GM13976 (cell line): Measurements from ENCODE around the gene DNAAF3.

Source experiments
- DNase-seq: peaks from one replicate; pipeline ENCODE4 v3.0.0; 2012; ENCODE audit warnings: low spot score
- in situ Hi-C: fragments of 300-500 bp; cut with MboI; formaldehyde crosslinking; loops from one replicate; pipeline ENCODE4 v1.12.0; 2022; ENCODE audit warnings: low sequenced_read_pairs, mixed read lengths, inconsistent platforms; ENCODE audit not compliant: unreplicated experiment
- TF ChIP-seq, protein P1 (sequence below): IDR thresholded peaks from 2 replicates; pipeline ENCODE4 v1.5.1; 2012; ENCODE audit warnings: borderline replicate concordance, mild to moderate bottlenecking; ENCODE audit not compliant: insufficient read depth; ENCODE audit errors: extremely low read depth, missing control alignments, control extremely low read depth

DNAAF3 gene

DNA sequence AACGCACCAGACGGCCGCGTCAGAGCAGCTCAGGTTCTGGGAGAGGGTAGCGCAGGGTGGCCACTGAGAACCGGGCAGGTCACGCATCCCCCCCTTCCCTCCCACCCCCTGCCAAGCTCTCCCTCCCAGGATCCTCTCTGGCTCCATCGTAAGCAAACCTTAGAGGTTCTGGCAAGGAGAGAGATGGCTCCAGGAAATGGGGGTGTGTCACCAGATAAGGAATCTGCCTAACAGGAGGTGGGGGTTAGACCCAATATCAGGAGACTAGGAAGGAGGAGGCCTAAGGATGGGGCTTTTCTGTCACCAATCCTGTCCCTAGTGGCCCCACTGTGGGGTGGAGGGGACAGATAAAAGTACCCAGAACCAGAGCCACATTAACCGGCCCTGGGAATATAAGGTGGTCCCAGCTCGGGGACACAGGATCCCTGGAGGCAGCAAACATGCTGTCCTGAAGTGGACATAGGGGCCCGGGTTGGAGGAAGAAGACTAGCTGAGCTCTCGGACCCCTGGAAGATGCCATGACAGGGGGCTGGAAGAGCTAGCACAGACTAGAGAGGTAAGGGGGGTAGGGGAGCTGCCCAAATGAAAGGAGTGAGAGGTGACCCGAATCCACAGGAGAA lies 50.9 kb downstream of the DNAAF3 start:
- no peak for DNase-seq
- in situ Hi-C loops = no loop called here
- TF ChIP-seq, protein P1, sequence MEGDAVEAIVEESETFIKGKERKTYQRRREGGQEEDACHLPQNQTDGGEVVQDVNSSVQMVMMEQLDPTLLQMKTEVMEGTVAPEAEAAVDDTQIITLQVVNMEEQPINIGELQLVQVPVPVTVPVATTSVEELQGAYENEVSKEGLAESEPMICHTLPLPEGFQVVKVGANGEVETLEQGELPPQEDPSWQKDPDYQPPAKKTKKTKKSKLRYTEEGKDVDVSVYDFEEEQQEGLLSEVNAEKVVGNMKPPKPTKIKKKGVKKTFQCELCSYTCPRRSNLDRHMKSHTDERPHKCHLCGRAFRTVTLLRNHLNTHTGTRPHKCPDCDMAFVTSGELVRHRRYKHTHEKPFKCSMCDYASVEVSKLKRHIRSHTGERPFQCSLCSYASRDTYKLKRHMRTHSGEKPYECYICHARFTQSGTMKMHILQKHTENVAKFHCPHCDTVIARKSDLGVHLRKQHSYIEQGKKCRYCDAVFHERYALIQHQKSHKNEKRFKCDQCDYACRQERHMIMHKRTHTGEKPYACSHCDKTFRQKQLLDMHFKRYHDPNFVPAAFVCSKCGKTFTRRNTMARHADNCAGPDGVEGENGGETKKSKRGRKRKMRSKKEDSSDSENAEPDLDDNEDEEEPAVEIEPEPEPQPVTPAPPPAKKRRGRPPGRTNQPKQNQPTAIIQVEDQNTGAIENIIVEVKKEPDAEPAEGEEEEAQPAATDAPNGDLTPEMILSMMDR = no peak

DNA sequence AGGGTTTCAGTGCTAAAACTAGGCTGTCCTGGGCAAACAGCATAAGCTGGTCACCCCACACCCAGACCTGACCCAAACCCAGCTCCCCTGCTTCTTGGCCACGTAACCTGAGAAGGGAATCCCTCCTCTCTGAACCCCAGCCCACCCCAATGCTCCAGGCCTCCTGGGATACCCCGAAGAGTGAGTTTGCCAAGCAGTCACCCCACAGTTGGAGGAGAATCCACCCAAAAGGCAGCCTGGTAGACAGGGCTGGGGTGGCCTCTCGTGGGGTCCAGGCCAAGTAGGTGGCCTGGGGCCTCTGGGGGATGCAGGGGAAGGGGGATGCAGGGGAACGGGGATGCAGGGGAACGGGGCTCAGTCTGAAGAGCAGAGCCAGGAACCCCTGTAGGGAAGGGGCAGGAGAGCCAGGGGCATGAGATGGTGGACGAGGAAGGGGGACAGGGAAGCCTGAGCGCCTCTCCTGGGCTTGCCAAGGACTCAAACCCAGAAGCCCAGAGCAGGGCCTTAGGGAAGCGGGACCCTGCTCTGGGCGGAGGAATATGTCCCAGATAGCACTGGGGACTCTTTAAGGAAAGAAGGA lies 51.8 kb downstream of the DNAAF3 start:
- no peak for DNase-seq
- TF ChIP-seq, protein P1 = no peak
- in situ Hi-C loops = no loop called here

DNA sequence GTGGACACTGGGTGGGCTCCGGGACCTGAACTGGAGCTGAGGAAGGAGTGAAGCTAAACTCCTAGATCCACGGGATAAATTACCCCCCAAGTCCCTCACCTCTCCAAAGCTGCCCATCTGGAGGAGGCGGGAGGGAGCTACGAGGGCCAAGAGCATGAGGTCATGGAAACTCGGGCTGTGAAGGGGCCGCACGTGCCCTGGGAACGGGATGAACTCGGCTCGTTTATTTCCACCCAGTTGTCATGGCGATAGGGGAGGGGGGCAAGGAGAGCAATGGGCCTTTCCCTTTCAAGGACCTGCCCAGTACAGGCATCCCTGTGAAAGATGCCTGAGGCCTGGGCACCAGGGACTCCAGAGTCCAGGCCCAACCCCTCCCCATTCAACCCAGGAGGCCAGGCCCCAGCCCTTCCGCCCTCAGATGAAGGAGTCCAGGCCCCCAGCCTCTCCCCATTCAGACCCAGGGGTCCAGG lies 52.8 kb downstream of the DNAAF3 start:
- in situ Hi-C loops = no loop called here
- TF ChIP-seq, protein P1 = no peak
- DNase-seq = no peak

DNA sequence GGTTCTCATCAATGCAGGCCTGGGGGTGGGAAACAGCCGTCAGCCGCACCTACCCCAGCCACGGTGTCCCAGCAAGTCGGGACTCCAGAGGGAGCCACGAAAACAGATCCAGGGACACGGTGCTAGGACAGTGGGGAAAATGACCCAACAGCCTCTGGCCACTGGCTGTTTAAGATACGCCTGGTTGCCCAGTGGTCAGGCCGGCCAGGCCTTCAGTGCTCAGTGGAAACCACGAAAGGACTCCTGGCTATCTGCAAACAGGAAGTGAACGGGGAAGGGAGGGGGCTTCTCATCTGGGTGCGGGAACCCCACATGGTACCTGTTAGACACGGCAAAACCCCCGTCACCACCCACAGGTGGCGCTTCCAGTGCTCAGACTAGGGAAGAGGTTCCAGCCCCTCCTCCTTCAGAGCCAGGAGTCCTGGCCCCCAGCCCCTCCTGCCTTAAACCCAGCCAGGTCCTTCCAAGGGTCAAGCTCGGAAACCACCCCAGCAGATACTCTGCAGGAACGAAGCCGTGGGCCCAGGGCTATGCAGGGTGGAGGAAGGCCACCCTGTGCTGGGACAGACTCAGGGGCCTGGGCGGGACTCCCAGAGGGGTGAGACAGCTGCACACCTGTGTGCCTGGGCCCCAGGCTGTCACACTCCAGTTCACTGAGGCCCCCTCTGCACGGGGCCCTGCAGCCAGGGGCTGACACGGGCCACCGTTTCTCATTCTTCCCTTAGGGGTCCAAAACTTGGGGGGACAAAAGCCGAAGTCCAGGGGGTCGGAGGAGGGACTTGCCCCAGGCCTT lies 53.4 kb downstream of the DNAAF3 start:
- DNase-seq = peak; percentile 72
- in situ Hi-C loops = no loop called here
- TF ChIP-seq, protein P1 = no peak

DNA sequence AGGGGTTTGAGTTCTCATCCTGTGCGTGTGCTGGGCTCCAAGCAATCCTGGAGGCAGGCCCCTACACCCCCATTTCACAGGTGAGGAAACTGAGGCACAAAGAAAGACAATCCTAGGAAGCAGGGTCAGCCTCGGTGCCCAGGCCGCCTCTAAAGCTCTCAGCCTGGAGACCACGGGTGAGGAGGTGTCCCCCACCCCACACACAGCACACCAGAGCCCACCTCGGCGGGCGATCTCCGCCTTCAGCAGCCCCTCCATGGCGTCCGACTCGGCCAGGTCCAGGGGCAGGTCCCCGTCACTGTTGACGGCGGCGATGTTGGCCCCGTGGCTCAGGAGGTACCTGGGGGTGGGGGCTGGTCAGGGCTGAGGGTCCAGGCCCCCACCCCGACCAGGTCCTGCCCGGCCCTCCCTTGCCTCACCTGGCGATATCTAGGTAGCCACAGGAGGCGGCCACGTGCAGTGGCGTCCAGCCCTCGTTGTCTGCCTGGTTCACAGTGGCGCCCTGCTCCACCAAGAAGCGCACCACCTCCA lies 54.1 kb downstream of the DNAAF3 start:
- DNase-seq = no peak
- TF ChIP-seq, protein P1 = no peak
- in situ Hi-C loops = no loop called here

DNA sequence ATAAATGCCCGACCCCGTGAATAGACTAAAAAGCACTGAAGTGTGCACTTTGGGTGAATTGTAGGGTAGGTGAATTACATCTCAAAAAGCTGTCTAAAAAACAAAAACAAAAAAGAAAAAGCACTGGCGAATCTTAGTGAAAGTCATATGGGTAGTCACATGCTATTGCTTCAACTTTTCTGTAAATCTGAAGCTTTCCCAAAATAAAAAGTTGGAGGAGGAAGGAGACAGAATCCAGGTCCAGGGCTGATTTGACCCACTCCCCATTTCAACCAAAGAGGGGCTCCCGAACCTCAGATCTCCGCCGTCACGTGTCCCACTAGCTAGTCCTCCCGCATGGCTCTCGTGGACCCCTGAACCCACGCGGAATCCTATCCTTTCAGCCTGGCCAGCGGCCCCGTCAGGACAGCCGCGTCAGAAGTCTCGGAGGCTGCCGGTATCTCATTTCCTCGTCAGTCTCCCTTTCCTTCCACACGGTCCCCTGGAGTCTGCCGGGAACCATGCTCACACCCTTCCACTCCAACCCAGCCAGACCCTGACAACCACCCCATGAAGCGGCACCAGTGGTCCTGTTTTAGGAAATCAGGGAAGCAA lies 55.1 kb downstream of the DNAAF3 start:
- DNase-seq = no peak
- TF ChIP-seq, protein P1 = no peak
- in situ Hi-C loops = no loop called here
